Astrocyte of the cerebellum (primary cell): ENCODE results near the gene THRB.

Source experiments
- DNase-seq: peaks from one replicate; pipeline ENCODE4 v3.0.0-alpha.2; 2011; ENCODE audit warnings: low read depth
- H3K4me3 ChIP-seq: 2 replicates; pipeline ENCODE4 v1.5.1; 2011; ENCODE audit warnings: mild to moderate bottlenecking, low read depth, low read length, moderate library complexity
- CTCF ChIP-seq: IDR thresholded peaks from 2 replicates; pipeline ENCODE4 v1.5.1; 2012; ENCODE audit warnings: low read length, low read depth, moderate library complexity, mild to moderate bottlenecking; ENCODE audit errors: missing control alignments
- in situ Hi-C: cut with HindIII; loops from 2 replicates; pipeline ENCODE4 v1.10.0; 2017; ENCODE audit warnings: low sequenced_read_pairs

THRB gene

GRCh38 chr3:24475925-24476324 lies 18.7 kb downstream of the THRB start:
- no peak for DNase-seq
- H3K4me3 ChIP-seq = no peak overlapping the region
- in situ Hi-C loops = no loop called here
- no peak for TF ChIP-seq CTCF

DNA sequence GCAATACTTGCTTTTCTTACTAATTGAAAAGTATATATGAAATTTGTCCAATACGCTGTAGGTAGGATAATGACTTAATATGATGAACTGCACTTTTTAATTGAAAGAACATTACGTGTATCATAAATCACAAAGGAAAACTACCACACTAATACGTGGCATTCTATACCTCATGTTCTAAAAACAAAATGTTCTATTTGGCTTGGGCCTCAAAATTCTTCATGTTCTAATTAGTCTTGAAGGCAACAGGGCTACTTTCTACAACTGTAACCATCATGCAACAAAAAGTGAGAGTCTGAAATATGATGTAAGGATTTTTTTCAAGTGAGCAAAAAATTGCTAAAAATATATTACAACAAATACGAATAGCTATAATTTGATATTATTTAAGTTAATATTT lies 19.8 kb downstream of the THRB start:
- DNase-seq = no peak
- in situ Hi-C loops = no loop called here
- TF ChIP-seq CTCF = no peak

GRCh38 chr3:24472358-24472757 lies 22.3 kb downstream of the THRB start:
- DNase-seq = no peak
- no peak for TF ChIP-seq CTCF
- no peak overlapping the region for H3K4me3 ChIP-seq
- in situ Hi-C loops = no loop called here

More for the DNA sequence above, 19.8 kb downstream of the THRB start:
- H3K4me3 ChIP-seq = no peak overlapping the region

GRCh38 chr3:24471486-24471885 lies 23.2 kb downstream of the THRB start:
- no peak for DNase-seq
- in situ Hi-C loops = no loop called here
- TF ChIP-seq CTCF = no peak
- H3K4me3 ChIP-seq = no peak overlapping the region

GRCh38 chr3:24470277-24470676 lies 24.4 kb downstream of the THRB start:
- no peak for DNase-seq
- in situ Hi-C loops = no loop called here
- no peak overlapping the region for H3K4me3 ChIP-seq
- TF ChIP-seq CTCF = no peak

GRCh38 chr3:24464389-24464788 lies 30.3 kb downstream of the THRB start:
- no peak overlapping the region for H3K4me3 ChIP-seq
- no peak for DNase-seq
- TF ChIP-seq CTCF = no peak
- in situ Hi-C loops = no loop called here

- in situ Hi-C loops = no loop called here
- DNase-seq = no peak
- H3K4me3 ChIP-seq = no peak overlapping the region
- no peak for TF ChIP-seq CTCF
Observed at GRCh38 chr3:24462737-24463136, 31.9 kb downstream of the THRB start.
